ENCODE measurements around the gene SLC35E1.

GRCh38 chr19:16562608-16563025 is 9.6 kb downstream of the SLC35E1 start:
- TF ChIP-seq CTCF (IDR thresholded peaks at IDR 0.05; ENCODE audit: low read length): no peak
- no peak for TF ChIP-seq EZH2 (IDR thresholded peaks at IDR 0.05; ENCODE audit: borderline replicate concordance, low read length)

Data from OCI-LY1 (cell line).